Esophagus muscularis mucosa (tissue), 4 donors: ENCODE data around the gene CPAMD8.

Experiments
- CTCF ChIP-seq, 3 experiments: fragments of 200-600 bp in 2 of 3; fragments of 450-650 bp in 1 of 3; sonication (generic) in 2 of 3; IDR thresholded peaks; one replicate each; pipeline ENCODE4 v1.5.1; 2017 to 2019; ENCODE audit warnings: antibody characterized with exemption in 3 of 3, mild to moderate bottlenecking in 2 of 3, moderate library complexity in 1 of 3
- EP300 ChIP-seq: sonication (generic); formaldehyde crosslinking; IDR thresholded peaks from one replicate; pipeline ENCODE4 v1.6.1; 2017; ENCODE audit warnings: antibody characterized with exemption
- POLR2A ChIP-seq: fragments of 450-650 bp; IDR thresholded peaks from one replicate; pipeline ENCODE4 v1.6.1; 2017; ENCODE audit warnings: antibody characterized with exemption, moderate library complexity, mild to moderate bottlenecking, low read depth
- POLR2AphosphoS5 ChIP-seq, 2 donors: sonication (generic); formaldehyde crosslinking; IDR thresholded peaks; one replicate each; pipeline ENCODE4 v1.6.1; 2017; ENCODE audit warnings: antibody characterized with exemption in 2 of 2

- TF ChIP-seq CTCF (IDR thresholded peaks at IDR 0.05) (no peak), POLR2A (no peak), POLR2AphosphoS5 (IDR thresholded peaks at IDR 0.05) (no peak), EP300 (no peak)
Observed at GRCh38 chr19:16943942-16944625, 82.5 kb downstream of the CPAMD8 start.
